ENCODE measurements around the gene COL9A2.

Gene COL9A2

DNA sequence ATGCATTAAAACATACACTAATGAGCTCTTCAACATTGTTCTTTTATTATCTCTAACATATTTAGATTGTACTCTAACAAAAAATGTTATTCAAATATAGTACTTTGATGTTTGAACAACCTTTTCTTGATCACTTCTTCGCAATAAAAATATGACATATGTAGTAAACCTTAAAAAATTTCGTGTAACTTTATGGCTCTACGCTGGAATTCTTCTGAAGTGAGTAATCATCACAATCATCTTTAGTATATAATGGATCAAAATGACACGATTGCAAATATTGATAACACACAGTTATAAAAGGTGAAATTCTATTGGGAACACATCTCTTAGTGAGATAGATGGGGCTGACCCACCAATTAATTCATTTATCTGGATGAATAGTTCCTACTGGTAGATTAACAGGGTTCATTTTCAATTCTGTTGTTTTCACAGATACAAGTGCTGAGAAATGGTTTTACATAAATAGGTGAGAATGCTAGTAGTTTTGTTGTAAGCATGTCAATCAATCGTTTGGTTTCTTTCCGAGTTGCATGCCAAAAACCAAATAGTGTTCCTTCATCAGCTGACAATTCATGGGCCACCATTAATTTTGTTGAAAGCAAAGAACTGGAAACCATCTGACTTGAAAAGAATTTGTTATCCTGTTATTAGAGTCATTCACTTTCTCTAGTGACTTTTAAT, 60.5 kb downstream of the COL9A2 start:
- peak in 1 of 2 experiments; percentile 19 for DNase-seq

DNA sequence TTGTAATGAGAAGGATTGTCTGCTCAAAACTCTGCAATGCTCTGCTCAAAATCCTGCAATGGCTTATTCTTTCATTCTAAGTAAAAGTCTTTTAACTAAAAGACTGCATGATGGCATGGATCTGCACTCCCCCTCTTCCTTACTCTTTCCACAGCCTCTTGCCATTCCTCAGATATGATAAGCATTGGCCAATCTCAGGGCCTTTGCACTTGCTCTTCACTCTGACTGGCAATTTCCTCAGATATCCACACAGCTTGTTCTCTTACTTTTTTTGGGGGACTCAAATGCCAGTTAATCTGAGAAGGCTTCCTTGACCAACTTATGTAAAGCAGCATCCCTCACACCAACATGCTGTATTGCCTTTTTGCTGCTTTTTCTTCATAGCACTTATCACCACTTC, 61.9 kb downstream of the COL9A2 start:
- DNase-seq: no peak

DNA sequence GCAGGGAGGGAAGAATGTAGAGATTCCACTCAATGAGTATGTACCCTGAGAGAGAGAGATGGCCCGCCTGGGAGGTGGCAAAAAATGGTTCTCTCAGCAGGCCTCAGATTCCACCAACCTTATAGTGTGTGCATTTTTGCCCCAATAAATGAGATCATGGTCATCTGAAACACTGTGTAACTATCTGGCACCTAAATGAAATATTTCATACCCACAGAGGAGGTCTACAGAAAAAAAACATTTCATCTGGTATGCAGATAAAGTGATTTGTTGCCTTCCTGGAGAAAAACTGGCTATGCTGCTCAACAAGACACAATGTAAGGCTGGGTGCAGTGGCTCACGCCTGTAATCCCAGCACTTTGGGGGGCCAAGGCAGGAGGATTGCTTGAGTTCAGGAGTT, 64.5 kb downstream of the COL9A2 start:
- no peak for DNase-seq

DNA sequence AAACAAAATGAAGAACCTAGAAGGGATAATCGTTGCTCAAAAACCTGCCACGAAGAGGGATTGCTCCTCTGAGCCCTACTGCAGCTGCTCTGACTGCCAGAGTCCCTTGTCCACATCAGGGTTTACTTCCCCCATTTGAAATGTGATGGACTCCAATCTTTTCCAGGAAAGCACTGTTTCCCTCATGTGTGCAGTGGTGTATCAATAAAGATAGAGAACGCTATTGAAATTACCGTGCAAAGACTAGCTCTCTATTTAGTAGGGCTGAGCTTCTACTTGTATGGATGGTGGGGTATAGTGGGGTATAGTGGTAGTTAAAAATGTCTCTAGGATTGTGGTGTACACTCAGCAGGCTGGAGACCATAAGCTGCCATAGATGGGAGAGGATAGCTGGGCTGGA, 65.6 kb downstream of the COL9A2 start:
- DNase-seq: no peak

All from NCI-H526 (cell line).